ENCODE data around the gene PATZ1.

Gene PATZ1

DNA sequence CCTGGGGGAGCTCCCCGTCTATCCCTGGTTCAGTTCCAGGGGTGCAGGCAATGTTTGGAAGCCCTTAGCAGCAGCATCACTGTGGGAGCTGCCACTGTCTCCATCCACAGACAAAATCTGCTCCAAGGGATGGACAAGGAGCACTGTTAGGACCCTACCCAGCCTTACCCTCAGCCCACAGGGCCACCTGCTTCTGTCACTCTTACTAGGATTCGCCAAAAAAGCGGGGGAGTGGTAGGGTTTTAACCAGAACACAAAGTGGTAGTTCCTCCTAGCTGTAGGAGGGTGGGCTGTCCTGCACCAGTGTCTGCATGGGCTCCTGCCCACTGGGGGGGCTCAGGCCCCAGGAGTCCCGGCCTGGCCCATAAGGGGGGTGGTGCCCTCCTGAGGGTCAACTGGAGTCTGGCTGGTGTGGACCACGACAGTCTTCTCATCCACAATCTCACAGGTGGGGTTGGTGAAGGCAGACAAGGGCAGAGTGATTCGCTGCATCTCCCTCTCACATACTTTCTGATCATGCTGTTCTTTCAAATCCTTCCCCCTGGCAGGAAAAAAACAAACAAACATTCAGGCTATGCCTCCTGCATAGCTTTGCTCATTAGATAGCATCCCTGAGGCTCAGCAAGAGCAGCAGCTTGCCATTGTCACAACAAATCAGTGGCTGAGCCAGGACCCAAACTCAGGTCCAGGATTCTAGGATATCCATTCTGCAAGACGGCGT, 63.2 kb downstream of the PATZ1 start:
- DNase-seq (ENCODE audit: low spot score): no peak

DNA sequence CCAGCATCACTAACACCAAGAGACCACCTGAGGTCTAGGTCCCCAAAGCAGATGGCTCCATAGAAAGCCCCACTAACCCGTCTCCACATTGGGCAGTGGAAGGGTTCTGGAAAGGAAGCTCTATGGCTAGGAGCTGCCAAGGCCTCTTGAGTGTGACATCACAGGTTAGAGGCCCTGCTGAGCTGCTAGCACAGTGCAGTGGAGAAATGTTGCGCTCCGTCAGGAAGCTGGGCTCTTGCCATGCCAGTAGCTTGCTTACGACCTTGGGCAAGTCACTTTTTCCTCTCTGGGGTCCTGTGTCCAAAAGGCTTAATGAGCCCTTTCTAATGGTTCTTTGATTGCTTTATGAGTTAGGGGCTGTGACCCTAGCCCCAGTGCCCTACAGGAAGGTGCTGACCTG, 64.4 kb downstream of the PATZ1 start:
- DNase-seq (ENCODE audit: low spot score): no peak

DNA sequence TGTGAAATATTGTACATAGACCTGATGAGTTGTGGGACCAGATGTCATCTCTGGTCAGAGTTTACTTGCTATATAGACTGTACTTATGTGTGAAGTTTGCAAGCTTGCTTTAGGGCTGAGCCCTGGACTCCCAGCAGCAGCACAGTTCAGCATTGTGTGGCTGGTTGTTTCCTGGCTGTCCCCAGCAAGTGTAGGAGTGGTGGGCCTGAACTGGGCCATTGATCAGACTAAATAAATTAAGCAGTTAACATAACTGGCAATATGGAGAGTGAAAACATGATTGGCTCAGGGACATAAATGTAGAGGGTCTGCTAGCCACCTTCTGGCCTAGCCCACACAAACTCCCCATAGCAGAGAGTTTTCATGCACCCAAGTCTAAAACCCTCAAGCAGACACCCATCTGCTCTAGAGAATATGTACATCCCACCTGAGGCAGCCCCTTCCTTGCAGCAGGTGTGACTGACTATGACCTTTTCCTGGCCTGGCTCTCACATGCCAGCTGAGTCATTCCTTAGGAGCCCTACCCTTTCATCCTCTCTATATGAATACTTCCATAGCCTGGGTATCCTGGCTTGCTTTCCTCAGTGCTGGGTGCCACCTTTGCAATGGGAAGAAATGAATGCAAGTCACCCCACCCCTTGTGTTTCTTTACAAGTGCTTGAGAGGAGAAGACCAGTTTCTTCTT, 66.2 kb downstream of the PATZ1 start:
- DNase-seq (ENCODE audit: low spot score): no peak

DNA sequence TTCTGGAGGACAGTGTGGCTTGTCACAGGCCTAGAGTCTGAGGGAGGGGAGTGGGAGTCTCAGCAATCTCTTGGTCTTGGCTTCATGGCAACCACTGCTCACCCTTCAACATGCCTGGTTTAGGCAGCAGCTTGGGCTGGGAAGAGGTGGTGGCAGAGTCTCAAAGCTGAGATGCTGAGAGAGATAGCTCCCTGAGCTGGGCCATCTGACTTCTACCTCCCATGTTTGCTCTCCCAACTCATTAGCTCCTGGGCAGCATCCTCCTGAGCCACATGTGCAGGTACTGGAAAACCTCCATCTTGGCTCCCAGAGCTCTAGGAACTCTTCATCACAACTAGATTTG, 66.8 kb downstream of the PATZ1 start:
- DNase-seq (ENCODE audit: low spot score): no peak

DNA sequence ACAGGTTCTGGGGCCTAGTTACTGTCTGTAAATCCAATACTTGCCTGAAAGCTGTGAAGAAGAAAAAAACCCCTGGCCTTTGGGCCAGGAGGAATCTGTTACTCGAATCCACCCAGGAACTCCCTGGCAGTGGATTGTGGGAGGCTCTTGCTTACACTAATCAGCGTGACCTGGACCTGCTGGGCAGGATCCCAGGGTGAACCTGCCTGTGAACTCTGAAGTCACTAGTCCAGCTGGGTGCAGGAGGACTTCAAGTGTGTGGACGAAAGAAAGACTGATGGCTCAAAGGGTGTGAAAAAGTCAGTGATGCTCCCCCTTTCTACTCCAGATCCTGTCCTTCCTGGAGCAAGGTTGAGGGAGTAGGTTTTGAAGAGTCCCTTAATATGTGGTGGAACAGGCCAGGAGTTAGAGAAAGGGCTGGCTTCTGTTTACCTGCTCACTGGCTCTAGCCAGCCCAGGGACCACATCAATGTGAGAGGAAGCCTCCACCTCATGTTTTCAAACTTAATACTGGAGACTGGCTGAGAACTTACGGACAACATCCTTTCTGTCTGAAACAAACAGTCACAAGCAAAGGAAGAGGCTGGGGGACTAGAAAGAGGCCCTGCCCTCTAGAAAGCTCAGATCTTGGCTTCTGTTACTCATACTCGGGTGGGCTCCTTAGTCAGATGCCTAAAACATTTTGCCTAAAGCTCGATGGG, 67.4 kb downstream of the PATZ1 start:
- DNase-seq (ENCODE audit: low spot score): no peak

DNA sequence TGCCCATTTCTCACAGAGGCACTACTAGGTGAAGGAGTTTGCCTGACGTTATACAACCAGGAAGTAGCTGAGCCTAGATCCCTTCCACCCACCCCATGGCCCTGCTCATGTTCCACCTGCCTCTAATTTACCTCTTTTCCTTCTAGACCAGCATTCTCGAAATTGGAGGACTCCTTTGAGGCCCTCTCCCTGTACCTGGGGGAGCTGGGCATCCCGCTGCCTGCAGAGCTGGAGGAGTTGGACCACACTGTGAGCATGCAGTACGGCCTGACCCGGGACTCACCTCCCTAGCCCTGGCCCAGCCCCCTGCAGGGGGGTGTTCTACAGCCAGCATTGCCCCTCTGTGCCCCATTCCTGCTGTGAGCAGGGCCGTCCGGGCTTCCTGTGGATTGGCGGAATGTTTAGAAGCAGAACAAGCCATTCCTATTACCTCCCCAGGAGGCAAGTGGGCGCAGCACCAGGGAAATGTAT, 68.0 kb downstream of the PATZ1 start:
- no peak for DNase-seq (ENCODE audit: low spot score)

DNA sequence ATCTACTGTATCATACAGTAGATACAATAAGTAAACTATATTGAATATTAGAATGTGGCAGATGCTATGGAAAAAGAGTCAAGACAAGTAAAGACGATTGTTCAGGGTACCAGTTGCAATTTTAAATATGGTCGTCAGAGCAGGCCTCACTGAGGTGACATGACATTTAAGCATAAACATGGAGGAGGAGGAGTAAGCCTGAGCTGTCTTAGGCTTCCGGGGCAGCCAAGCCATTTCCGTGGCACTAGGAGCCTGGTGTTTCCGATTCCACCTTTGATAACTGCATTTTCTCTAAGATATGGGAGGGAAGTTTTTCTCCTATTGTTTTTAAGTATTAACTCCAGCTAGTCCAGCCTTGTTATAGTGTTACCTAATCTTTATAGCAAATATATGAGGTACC, 68.4 kb downstream of the PATZ1 start:
- DNase-seq (ENCODE audit: low spot score): no peak

DNA sequence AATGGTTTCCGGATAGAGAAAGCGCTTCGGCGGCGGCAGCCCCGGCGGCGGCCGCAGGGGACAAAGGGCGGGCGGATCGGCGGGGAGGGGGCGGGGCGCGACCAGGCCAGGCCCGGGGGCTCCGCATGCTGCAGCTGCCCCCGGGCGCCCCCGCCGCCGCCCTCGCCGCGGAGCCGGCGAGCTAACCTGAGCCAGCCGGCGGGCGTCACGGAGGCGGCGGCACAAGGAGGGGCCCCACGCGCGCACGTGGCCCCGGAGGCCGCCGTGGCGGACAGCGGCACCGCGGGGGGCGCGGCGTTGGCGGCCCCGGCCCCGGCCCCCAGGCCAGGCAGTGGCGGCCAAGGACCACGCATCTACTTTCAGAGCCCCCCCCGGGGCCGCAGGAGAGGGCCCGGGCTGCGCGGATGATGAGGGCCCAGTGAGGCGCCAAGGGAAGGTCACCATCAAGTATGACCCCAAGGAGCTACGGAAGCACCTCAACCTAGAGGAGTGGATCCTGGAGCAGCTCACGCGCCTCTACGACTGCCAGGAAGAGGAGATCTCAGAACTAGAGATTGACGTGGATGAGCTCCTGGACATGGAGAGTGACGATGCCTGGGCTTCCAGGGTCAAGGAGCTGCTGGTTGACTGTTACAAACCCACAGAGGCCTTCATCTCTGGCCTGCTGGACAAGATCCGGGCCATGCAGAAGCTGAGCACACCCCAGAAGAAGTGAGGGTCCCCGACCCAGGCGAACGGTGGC, 69.5 kb downstream of the PATZ1 start:
- DNase-seq (ENCODE audit: low spot score): no peak
